Endodermal cell (in vitro differentiated cells): ENCODE measurements around the gene ATP5MC2. TPM values are rescaled to one million over a fixed set of nuclear protein-coding genes. Genes with fewer than 3 reads are reported as not detected.

ENCODE experiments used
- DNase-seq: peaks from one replicate; pipeline ENCODE4 v3.0.0-alpha.2; 2017
- H3K27ac ChIP-seq: 2 replicates; pipeline ENCODE4 v1.5.1; 2013; ENCODE audit warnings: mild to moderate bottlenecking, low read depth, low read length, moderate library complexity
- H3K27me3 ChIP-seq: 2 replicates; pipeline ENCODE4 v1.6.1; 2013; ENCODE audit warnings: mild to moderate bottlenecking, low read length, moderate library complexity; ENCODE audit not compliant: insufficient read depth, control insufficient read depth, poor library complexity, severe bottlenecking
- H3K36me3 ChIP-seq: 2 replicates; pipeline ENCODE4 v1.7.0; 2013; ENCODE audit warnings: mild to moderate bottlenecking, low read length, moderate library complexity; ENCODE audit not compliant: control insufficient read depth, insufficient read depth
- H3K4me1 ChIP-seq: one replicate; pipeline ENCODE4 v1.7.0; 2013; ENCODE audit warnings: low read length; ENCODE audit not compliant: control insufficient read depth, insufficient read depth
- H3K4me3 ChIP-seq: 2 replicates; pipeline ENCODE4 v1.5.1; 2013; ENCODE audit warnings: mild to moderate bottlenecking, low read length, moderate library complexity
- H3K9ac ChIP-seq: 2 replicates; pipeline ENCODE4 v1.6.1; 2013; ENCODE audit warnings: mild to moderate bottlenecking, low read length, moderate library complexity; ENCODE audit not compliant: poor library complexity, severe bottlenecking; ENCODE audit errors: extremely low read depth
- H3K9me3 ChIP-seq: 2 replicates; pipeline ENCODE4 v1.6.1; 2013; ENCODE audit warnings: mild to moderate bottlenecking, low read length, moderate library complexity; ENCODE audit not compliant: control insufficient read depth
- H3K27ac Mint-ChIP-seq: 2 replicates; pipeline ENCODE4 v1.8.0; 2020; ENCODE audit warnings: mixed read lengths
- H3K27me3 Mint-ChIP-seq: 2 replicates; pipeline ENCODE4 v1.8.0; 2021; ENCODE audit warnings: mild to moderate bottlenecking, mixed read lengths; ENCODE audit not compliant: insufficient read depth
- H3K36me3 Mint-ChIP-seq: 2 replicates; pipeline ENCODE4 v1.8.0; 2020; ENCODE audit warnings: low read depth, mixed read lengths
- H3K4me1 Mint-ChIP-seq: 2 replicates; pipeline ENCODE4 v1.8.0; 2020; ENCODE audit warnings: mixed read lengths
- H3K4me3 Mint-ChIP-seq: 2 replicates; pipeline ENCODE4 v1.8.0; 2020; ENCODE audit warnings: mild to moderate bottlenecking, moderate library complexity, mixed read lengths
- H3K9me3 Mint-ChIP-seq: 2 replicates; pipeline ENCODE4 v1.8.0; 2020; ENCODE audit warnings: mild to moderate bottlenecking, mixed read lengths
- WGBS, 2 experiments: methylation state at CpG; one replicate each; pipeline versions ENCODE4 v1.1.5 to v1.1.7; 2013; ENCODE audit warnings: missing lambda C conversion rate in 2 of 2, mixed read lengths in 1 of 2; ENCODE audit not compliant: insufficient coverage in 1 of 2, insufficient read length in 1 of 2; 5-methylcytosine and 5-hydroxymethylcytosine counted together
- total RNA-seq, 2 donors: library from RNA; stranded (reverse); fragmentation: NEBNext Ultra II Directional in 1 of 2; extraction: Animal tissue kit (Norgen Biotek cat#: 25700) in 1 of 2; gene quantifications; 2 replicates in 1 of 2; 3 replicates in 1 of 2; pipeline ENCODE4 v1.2.1, GENCODE V29; 2021
- TF ChIP-seq, protein P1 (sequence below): fragments of 200-600 bp; sonication (generic); conservative IDR thresholded peaks from 2 replicates; pipeline ENCODE4 v1.5.0; 2021; ENCODE audit warnings: antibody characterized with exemption, mild to moderate bottlenecking

Gene ATP5MC2
- total RNA-seq, 2 donors from 2014 or later: 299 to 307 TPM

DNA sequence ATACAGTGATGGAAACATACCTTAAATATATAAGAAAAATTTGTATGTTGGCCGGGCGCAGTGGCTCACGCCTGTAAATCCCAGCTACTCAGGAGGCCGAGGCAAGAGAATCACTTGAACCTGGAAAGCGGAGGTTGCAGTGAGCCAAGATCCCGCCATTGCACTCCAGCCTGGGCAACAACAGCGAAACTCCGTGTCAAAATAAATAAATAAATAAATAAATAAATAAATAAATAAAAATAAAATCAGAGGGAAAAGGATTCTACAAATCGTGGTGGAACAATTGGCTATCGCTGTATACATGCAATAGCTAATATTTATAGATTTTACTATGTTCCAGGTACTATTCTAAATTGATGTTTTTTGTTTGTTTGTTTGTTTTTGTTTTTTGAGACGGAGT lies 48.0 kb downstream of the ATP5MC2 start:
- Histone ChIP-seq H3K9ac (no peak overlapping the region), H3K27ac (no peak overlapping the region), H3K4me1 (peaks cover 6% of the 10 kb centered on the region), H3K36me3 (no peaks in the 10 kb centered on the region), H3K27me3 (no peaks in the 10 kb centered on the region), H3K4me3 (no peak overlapping the region), H3K9me3 (no peaks in the 10 kb centered on the region)
- Mint-ChIP-seq H3K27me3 (peaks cover 12% of the 10 kb centered on the region), H3K9me3 (no peaks in the 10 kb centered on the region), H3K4me3 (no peak overlapping the region), H3K4me1 (peaks cover 23% of the 10 kb centered on the region), H3K36me3 (no peaks in the 10 kb centered on the region), H3K27ac (no peak overlapping the region)
- 93 to 100% methylated on average over 2 to 8 of the region's 11 CpGs for WGBS, 2 experiments
- TF ChIP-seq, protein P1, sequence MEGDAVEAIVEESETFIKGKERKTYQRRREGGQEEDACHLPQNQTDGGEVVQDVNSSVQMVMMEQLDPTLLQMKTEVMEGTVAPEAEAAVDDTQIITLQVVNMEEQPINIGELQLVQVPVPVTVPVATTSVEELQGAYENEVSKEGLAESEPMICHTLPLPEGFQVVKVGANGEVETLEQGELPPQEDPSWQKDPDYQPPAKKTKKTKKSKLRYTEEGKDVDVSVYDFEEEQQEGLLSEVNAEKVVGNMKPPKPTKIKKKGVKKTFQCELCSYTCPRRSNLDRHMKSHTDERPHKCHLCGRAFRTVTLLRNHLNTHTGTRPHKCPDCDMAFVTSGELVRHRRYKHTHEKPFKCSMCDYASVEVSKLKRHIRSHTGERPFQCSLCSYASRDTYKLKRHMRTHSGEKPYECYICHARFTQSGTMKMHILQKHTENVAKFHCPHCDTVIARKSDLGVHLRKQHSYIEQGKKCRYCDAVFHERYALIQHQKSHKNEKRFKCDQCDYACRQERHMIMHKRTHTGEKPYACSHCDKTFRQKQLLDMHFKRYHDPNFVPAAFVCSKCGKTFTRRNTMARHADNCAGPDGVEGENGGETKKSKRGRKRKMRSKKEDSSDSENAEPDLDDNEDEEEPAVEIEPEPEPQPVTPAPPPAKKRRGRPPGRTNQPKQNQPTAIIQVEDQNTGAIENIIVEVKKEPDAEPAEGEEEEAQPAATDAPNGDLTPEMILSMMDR: no peak
- no peak for DNase-seq

DNA sequence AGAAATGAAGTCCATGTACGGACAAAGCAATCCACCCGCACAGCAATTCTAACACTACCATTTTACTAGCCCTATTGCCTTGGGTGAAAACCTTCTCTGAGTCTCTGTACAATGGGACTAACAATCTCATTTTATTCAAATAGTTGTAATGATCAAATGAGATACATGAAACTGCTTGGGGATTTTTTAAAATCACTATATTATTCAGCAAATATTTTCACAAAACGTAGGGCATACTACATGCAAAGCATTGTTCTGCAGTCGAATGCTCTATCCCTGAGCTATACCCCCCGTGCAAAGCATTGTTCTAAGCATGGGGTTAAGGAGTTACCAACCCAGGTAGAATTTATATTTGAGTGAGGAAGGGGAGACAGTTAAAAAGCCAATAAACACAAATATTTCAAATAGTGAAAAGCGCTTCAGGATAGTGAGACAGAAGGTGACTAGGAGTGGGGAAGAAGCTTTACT lies 49.1 kb downstream of the ATP5MC2 start:
- Mint-ChIP-seq H3K27ac (peak overlapping the region; percentile 99), H3K4me1 (peaks cover 23% of the 10 kb centered on the region), H3K4me3 (peak overlapping the region; percentile 72), H3K36me3 (no peaks in the 10 kb centered on the region), H3K9me3 (no peaks in the 10 kb centered on the region), H3K27me3 (peaks cover 8% of the 10 kb centered on the region)
- Histone ChIP-seq H3K27ac (no peak overlapping the region), H3K36me3 (no peaks in the 10 kb centered on the region), H3K27me3 (no peaks in the 10 kb centered on the region), H3K4me1 (peaks cover 6% of the 10 kb centered on the region), H3K9ac (peak overlapping the region; percentile 84), H3K4me3 (peak overlapping the region; percentile 93), H3K9me3 (no peaks in the 10 kb centered on the region)
- 51 to 71% methylated on average over 1 to 6 of the region's 6 CpGs for WGBS, 2 experiments
- DNase-seq: no peak
- TF ChIP-seq, protein P1: no peak

DNA sequence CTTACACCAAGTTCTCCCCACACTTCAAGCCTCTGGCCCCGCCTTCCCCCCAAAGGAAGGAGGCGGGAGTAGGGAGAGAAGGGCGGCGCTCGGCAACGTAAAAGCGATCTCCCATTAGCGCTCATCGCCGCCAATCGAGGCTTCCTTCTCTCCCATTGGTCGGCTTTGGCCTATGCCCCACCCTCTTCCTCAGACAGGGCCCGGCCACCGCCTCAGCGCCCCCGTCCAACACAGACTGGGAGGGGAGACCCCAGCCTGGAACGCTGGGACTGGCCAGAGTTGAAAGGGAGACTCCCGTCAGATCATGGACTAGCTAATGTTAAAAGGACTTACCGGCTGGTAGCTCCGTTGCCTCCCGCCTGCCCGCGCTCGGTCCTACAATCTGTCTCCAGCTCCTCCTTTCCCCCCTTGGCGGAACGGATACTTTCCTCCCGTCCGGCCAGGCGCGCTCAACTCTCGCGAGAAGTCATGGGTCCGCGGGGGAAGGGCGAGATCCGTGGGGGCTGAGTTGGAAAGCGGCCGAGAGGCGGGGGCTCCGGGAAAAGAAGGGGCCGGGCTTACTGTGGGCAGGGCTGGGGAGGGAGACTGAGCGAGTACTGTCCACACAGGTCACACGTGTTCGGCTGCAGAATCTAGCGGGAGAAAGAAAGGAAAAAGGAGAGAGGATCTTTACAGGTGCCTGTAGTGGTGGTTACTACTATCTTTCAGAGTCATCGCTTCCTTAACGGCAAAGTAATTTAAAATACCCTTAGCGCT lies 49.8 kb downstream of the ATP5MC2 start, which contains the start of gene ATF7:
ATF7 (minus strand) TSS at position 437 of the 756 bp plus-strand sequence. CDS start 25,382 bp downstream, outside the sequence.
- no peaks in the 10 kb centered on the region for H3K27me3 ChIP-seq
- peak within 1 kb of the TSS; percentile 99 for H3K27ac Mint-ChIP-seq
- H3K36me3 ChIP-seq: peaks cover 3% of the 10 kb centered on the region
- DNase-seq: peak; percentile 100
- H3K4me3 Mint-ChIP-seq: peak within 1 kb of the TSS; percentile 72
- peaks cover 4% of the 10 kb centered on the region for H3K27me3 Mint-ChIP-seq
- H3K9ac ChIP-seq: peak within 1 kb of the TSS; percentile 84
- 1 to 2% methylated on average over 10 to 48 of the region's 48 CpGs for WGBS, 2 experiments
- H3K9me3 Mint-ChIP-seq: no peaks in the 10 kb centered on the region
- peaks cover 23% of the 10 kb centered on the region for H3K4me1 Mint-ChIP-seq
- H3K9me3 ChIP-seq: no peaks in the 10 kb centered on the region
- H3K4me3 ChIP-seq: peak within 1 kb of the TSS; percentile 93
- H3K36me3 Mint-ChIP-seq: peaks cover 2% of the 10 kb centered on the region
- TF ChIP-seq, protein P1: no peak
- peak within 1 kb of the TSS; percentile 97 for H3K27ac ChIP-seq
- H3K4me1 ChIP-seq: peaks cover 6% of the 10 kb centered on the region
